Activated T-cell treated with anti-CD3 and anti-CD28 coated beads for 1 hour (primary cell): ENCODE data around the gene HIGD1A.
"Not testable (repeated sequence)": the region's sequence is repeated elsewhere in the genome, so short reads cannot be mapped to it uniquely, and the experiment has no call there.

Experiments used
- DNase-seq: peaks from one replicate; pipeline ENCODE4 v3.0.0-alpha.2; 2020; ENCODE audit warnings: low read depth

HIGD1A gene

GRCh38 chr3:42829083-42829627 is 24.9 kb upstream of the HIGD1A start:
- no peak for DNase-seq

- no peak for DNase-seq
Observed at GRCh38 chr3:42827654-42828053, 23.4 kb upstream of the HIGD1A start.

- no peak for DNase-seq
Observed at GRCh38 chr3:42827023-42827422, 22.7 kb upstream of the HIGD1A start.

- no peak for DNase-seq
Observed at GRCh38 chr3:42826141-42826540, 21.9 kb upstream of the HIGD1A start.

- no peak for DNase-seq
Observed at GRCh38 chr3:42823351-42823750, 19.1 kb upstream of the HIGD1A start.

- no peak for DNase-seq
Observed at GRCh38 chr3:42822828-42823227, 18.5 kb upstream of the HIGD1A start.

GRCh38 chr3:42820746-42821051 is 16.4 kb upstream of the HIGD1A start:
- no peak for DNase-seq

GRCh38 chr3:42819351-42819965 is 15.2 kb upstream of the HIGD1A start:
- no peak for DNase-seq

GRCh38 chr3:42815826-42816225 is 11.5 kb upstream of the HIGD1A start:
- DNase-seq: no peak

- DNase-seq: no peak
Observed at GRCh38 chr3:42814914-42815507, 10.7 kb upstream of the HIGD1A start.

GRCh38 chr3:42814246-42814645 is 10.0 kb upstream of the HIGD1A start:
- no peak for DNase-seq

GRCh38 chr3:42811118-42811883 is 7.0 kb upstream of the HIGD1A start:
- not testable (repeated sequence) for DNase-seq

- DNase-seq: not testable (repeated sequence)
Observed at GRCh38 chr3:42810706-42811105, 6.4 kb upstream of the HIGD1A start.

GRCh38 chr3:42809202-42809601 is 4.9 kb upstream of the HIGD1A start, which contains the start of gene ACKR2:
TSS of gene ACKR2 (plus strand) at chr3:42809445. CDS start at chr3:42864503, 55,058 bp downstream.
- no peak for DNase-seq

- no peak for DNase-seq
Observed at GRCh38 chr3:42807929-42808328, 3.6 kb upstream of the HIGD1A start.

GRCh38 chr3:42805141-42805821 is 991 bp upstream of the HIGD1A start:
- no peak for DNase-seq

GRCh38 chr3:42804831-42805132 is 492 bp upstream of the HIGD1A start:
- DNase-seq: no peak

- no peak for DNase-seq
Observed at GRCh38 chr3:42803414-42804105, 730 bp downstream of the HIGD1A start.

- no peak for DNase-seq
Observed at GRCh38 chr3:42802876-42803413, 1.3 kb downstream of the HIGD1A start.

GRCh38 chr3:42801784-42802183 is 2.5 kb downstream of the HIGD1A start:
- DNase-seq: no peak

GRCh38 chr3:42801048-42801620 is 3.2 kb downstream of the HIGD1A start:
- no peak for DNase-seq

- DNase-seq: no peak
Observed at GRCh38 chr3:42800251-42800650, 4.0 kb downstream of the HIGD1A start.
